LNCaP clone FGC (cell line): Measurements from ENCODE around the gene GAB2.
A peak's percentile ranks its signal among the peaks of the same experiment; 100 is the strongest.

Experiments
- DNase-seq: peaks from one replicate; pipeline ENCODE4 v3.0.0-alpha.2; 2011; ENCODE audit warnings: low read depth
- H3K4me3 ChIP-seq: 2 replicates; pipeline ENCODE4 v1.5.1; 2011; ENCODE audit warnings: mild to moderate bottlenecking, low read depth, low read length, control low read depth
- TF ChIP-seq, protein P1 (sequence below): IDR thresholded peaks from 2 replicates; pipeline ENCODE4 v1.5.1; 2012; ENCODE audit warnings: mild to moderate bottlenecking; ENCODE audit not compliant: control insufficient read depth, insufficient read depth; ENCODE audit errors: extremely low read depth

GAB2 gene

DNA sequence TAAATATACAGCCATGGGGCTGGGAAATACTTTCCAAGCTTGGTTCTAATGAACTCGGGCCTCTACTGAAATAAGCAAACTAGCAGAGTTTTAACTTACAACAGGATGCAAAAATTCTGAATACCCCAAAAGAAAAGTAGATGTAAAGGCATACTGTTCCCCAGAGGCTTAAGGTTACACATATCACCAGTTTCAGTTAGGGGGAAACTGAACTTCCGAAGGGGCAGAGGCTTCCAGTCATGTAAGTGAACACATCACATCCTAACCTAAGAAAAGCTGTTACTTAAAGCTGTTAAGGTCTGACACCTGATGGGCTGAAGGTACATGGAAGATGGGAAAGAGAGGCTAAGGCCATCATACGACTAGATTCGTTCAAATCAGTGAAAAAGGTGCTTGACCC is 2.3 kb downstream of the GAB2 start:
- DNase-seq = no peak
- TF ChIP-seq, protein P1, sequence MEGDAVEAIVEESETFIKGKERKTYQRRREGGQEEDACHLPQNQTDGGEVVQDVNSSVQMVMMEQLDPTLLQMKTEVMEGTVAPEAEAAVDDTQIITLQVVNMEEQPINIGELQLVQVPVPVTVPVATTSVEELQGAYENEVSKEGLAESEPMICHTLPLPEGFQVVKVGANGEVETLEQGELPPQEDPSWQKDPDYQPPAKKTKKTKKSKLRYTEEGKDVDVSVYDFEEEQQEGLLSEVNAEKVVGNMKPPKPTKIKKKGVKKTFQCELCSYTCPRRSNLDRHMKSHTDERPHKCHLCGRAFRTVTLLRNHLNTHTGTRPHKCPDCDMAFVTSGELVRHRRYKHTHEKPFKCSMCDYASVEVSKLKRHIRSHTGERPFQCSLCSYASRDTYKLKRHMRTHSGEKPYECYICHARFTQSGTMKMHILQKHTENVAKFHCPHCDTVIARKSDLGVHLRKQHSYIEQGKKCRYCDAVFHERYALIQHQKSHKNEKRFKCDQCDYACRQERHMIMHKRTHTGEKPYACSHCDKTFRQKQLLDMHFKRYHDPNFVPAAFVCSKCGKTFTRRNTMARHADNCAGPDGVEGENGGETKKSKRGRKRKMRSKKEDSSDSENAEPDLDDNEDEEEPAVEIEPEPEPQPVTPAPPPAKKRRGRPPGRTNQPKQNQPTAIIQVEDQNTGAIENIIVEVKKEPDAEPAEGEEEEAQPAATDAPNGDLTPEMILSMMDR = no peak
- no peak overlapping the region for H3K4me3 ChIP-seq

DNA sequence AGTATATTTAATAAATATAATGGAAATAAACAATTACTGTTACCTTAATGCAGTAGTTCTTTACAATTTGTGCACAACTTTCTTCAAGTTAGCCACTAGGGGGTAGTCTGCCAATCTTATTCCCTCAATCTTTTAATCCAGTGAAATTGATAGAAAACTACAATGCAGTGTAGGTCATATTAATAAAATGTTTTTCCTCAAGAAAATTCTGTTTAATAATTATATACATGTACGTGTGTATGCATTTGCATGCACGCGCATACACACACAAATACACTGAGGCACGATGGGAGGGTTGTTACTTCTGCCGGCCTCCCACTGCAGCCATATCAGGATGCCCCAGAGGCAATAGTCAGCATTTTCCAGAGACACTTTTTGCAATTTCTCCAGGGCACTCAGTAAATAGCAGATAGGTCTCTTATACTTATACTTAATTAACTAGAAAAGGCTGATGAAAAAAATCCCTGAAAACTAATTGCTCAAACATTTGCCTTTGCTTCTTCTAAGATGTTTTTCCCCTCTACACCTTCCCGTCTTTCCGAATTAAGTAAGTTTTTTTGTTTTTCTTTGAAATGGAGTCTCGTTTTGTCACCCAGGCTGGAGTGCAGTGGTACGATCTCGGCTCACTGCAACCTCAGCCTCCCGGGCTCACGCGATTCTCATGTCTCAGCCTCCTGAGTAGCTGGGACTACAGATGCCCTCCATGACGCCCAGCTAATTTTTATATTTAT is 3.1 kb downstream of the GAB2 start:
- TF ChIP-seq, protein P1 = peak; percentile 53
- no peak overlapping the region for H3K4me3 ChIP-seq
- no peak for DNase-seq

GRCh38 chr11:78408619-78409018 is 9.0 kb downstream of the GAB2 start:
- no peak for DNase-seq
- TF ChIP-seq, protein P1 = no peak
- H3K4me3 ChIP-seq = no peak overlapping the region

- no peak for DNase-seq
- TF ChIP-seq, protein P1 = no peak
- no peak overlapping the region for H3K4me3 ChIP-seq
Observed at GRCh38 chr11:78406568-78407196, 10.9 kb downstream of the GAB2 start.

DNA sequence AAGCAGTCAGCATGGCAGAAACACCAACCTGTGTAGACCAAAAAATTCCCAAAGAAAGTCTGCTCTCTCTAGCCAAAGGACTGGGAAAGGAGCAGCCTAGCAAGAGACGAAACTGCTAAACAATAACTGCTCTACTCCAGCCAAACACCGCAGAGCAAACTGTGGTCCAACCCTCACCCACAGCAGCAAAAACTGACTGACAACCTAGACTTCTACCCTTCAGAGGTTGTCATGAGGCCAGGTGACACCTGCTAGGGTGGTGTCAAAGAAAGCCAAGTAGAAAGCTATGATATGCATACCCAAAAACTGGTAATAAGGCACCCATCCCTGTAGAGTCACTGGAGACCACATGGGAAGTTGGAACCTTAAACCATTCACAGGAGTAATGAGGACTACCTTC is 11.8 kb downstream of the GAB2 start:
- DNase-seq = no peak
- TF ChIP-seq, protein P1 = no peak
- no peak overlapping the region for H3K4me3 ChIP-seq

DNA sequence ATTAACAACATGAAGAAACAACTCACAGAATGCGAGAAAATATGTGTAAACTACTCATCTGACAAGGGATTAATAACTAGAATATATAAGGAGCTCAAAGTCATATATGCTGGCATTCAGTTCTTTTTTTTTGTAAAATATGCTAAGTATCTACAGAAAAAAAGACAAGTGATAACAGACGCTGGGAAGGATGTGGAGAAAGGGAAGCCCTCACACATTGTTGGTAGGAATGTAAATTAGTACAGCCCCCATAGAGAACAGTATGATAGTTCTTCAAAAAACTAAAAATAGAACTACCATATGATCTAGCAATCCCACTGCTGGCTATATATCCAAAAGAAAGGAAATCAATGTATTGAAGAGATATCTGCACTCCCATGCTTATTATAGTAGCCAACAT is 13.8 kb downstream of the GAB2 start:
- TF ChIP-seq, protein P1 = no peak
- no peak for DNase-seq
- H3K4me3 ChIP-seq = no peak overlapping the region
